ENCODE measurements around the gene MRAP2. TPM values are rescaled to one million over a fixed set of nuclear protein-coding genes. Genes with fewer than 3 reads are reported as not detected.
"Not testable (repeated sequence)": the region's sequence is repeated elsewhere in the genome, so short reads cannot be mapped to it uniquely, and the experiment has no call there.

Gene MRAP2
- total RNA-seq, 1 donor from 2014 or later, result 40.2 TPM

DNA sequence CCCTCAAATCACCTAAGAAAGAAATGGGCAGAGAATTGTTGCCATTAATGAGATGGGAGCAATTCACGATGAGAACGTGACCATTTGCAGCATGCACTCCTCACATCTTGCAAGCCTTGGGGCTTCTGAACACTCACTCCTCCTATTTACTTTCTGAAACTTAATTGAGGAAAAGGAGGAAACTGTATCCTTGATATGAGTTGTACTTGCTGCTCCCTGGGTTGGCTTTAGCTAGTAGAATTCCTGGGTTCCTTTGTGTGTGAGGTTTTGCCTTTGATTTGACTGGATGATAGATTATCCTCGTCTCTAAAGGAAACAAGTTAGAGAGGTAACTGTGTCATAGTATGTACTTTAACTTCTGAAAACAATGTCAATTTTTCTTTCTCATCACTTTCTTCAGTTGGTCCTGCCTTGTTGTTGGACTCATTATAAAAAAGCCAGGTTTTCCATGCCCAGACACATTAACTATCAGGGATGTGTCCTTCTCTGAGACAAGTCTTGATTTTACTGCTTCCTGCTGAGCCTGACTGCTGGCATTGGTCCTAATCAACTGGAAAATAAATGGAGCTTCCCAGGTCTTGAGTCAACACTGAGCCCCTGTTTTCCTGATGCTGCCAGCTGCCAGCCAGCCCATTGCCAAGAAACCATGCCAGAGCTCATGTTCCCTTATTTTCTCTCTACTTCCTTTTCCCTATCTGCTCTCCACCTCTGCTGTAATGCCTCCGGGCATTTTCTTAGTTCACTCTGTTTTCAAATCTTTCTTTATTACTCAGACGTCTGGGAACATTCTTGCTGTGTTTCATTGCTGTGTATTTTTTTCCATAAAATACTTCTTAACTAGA is 6.0 kb upstream of the MRAP2 start:
- no peaks in the 10 kb centered on the region for H3K27me3 ChIP-seq (ENCODE audit: control insufficient read depth in 3 of 3, insufficient read depth in 3 of 3, low read length in 3 of 3)
- no peak overlapping the region for H3K4me3 ChIP-seq (ENCODE audit: low read length in 3 of 3)
- H3K9me3 ChIP-seq (ENCODE audit: control insufficient read depth in 3 of 3, low read length in 3 of 3), result no peaks in the 10 kb centered on the region
- no peak overlapping the region for H3K9ac ChIP-seq (ENCODE audit: low read depth in 1 of 3, low read length in 3 of 3)
- H3K36me3 ChIP-seq (ENCODE audit: control insufficient read depth in 3 of 3, insufficient read depth in 3 of 3, low read length in 3 of 3), result no peaks in the 10 kb centered on the region
- H3K27ac ChIP-seq (ENCODE audit: low read depth, low read length), result no peak overlapping the region
- peaks cover 0 to 3% (median 0%) of the 10 kb centered on the region in 3 donors for H3K4me1 ChIP-seq (ENCODE audit: control insufficient read depth in 3 of 3, insufficient read depth in 3 of 3, low read length in 3 of 3)

DNA sequence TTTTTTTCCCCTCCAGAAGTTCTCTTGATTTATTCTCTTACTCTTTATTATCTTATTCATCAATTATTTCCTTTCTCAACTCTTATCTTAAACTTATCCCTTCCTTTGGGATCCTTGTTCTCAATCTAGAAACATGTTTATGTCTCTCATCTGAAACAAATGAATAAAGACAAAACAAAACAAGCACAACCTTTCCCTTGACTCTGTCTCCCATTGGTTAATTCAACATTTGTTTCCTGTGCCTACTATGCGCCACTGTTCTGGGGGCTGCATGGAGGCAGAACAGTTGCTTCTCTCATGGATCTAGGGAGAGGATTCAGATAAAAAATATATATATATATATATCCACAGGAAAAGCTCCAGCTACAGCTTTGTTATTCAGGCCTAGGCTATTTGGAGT is 5.2 kb upstream of the MRAP2 start:
- Histone ChIP-seq H3K4me3 (ENCODE audit: low read length in 3 of 3) (no peak overlapping the region), H3K27me3 (ENCODE audit: control insufficient read depth in 3 of 3, insufficient read depth in 3 of 3, low read length in 3 of 3) (peaks cover 0 to 5% (median 0%) of the 10 kb centered on the region in 3 donors), H3K36me3 (ENCODE audit: control insufficient read depth in 3 of 3, insufficient read depth in 3 of 3, low read length in 3 of 3) (no peaks in the 10 kb centered on the region), H3K27ac (ENCODE audit: low read depth, low read length) (no peak overlapping the region), H3K4me1 (ENCODE audit: control insufficient read depth in 3 of 3, insufficient read depth in 3 of 3, low read length in 3 of 3) (peaks cover 1 to 4% (median 3%) of the 10 kb centered on the region in 3 donors), H3K9me3 (ENCODE audit: control insufficient read depth in 3 of 3, low read length in 3 of 3) (no peaks in the 10 kb centered on the region), H3K9ac (ENCODE audit: low read depth in 1 of 3, low read length in 3 of 3) (no peak overlapping the region)

DNA sequence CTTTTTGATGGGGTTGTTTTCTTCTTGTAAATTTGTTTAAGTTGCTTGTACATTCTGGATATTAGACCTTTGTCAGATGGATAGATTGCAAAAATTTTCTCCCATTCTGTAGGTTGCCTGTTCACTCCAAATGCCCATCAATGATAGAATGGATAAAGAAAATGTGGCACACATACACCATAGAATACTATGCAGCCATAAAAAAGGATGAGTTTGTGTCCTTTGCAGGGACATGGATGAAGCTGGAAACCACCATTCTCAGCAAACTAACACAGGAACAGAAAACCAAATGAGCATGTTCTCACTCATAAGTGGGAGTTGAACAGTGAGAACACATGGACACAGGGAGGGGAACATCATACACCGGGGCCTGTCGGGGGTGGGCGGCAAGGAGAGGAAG is 1.6 kb upstream of the MRAP2 start:
- not testable (repeated sequence) for H3K4me1 ChIP-seq (ENCODE audit: control insufficient read depth in 3 of 3, insufficient read depth in 3 of 3, low read length in 3 of 3); H3K9me3 ChIP-seq (ENCODE audit: control insufficient read depth in 3 of 3, low read length in 3 of 3); H3K27ac ChIP-seq (ENCODE audit: low read depth, low read length); H3K36me3 ChIP-seq (ENCODE audit: control insufficient read depth in 3 of 3, insufficient read depth in 3 of 3, low read length in 3 of 3); H3K9ac ChIP-seq (ENCODE audit: low read depth in 1 of 3, low read length in 3 of 3); H3K4me3 ChIP-seq (ENCODE audit: low read length in 3 of 3)
- H3K27me3 ChIP-seq (ENCODE audit: control insufficient read depth in 3 of 3, insufficient read depth in 3 of 3, low read length in 3 of 3), result peaks cover 5 to 16% (median 10%) of the 10 kb centered on the region in 3 donors

DNA sequence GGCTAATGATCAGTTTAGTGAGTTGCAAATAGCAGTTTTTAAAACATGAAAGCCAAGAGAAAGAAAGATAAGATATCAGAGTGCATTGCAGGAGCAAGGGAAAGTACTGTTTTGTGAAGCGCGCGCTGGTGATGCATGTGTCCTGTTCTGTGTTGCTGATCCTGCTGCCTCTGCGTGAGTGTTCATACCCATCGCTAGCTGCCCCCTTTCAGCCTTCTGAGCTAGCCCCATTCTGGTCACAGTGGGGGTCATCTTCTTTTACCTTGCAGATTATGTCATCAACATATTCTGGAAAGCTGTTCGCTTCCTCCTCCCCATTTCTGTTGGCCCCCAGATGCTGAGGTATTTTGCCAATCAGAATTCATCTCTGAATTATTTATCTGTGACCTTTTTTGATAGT is 1.9 kb downstream of the MRAP2 start:
- Histone ChIP-seq H3K36me3 (ENCODE audit: control insufficient read depth in 3 of 3, insufficient read depth in 3 of 3, low read length in 3 of 3) (no peaks in the 10 kb centered on the region), H3K9ac (ENCODE audit: low read depth in 1 of 3, low read length in 3 of 3) (no peak overlapping the region), H3K4me3 (ENCODE audit: low read length in 3 of 3) (no peak overlapping the region), H3K4me1 (ENCODE audit: control insufficient read depth in 3 of 3, insufficient read depth in 3 of 3, low read length in 3 of 3) (peaks cover 6 to 10% (median 9%) of the 10 kb centered on the region in 3 donors), H3K27me3 (ENCODE audit: control insufficient read depth in 3 of 3, insufficient read depth in 3 of 3, low read length in 3 of 3) (peaks cover 10 to 16% (median 11%) of the 10 kb centered on the region in 3 donors), H3K27ac (ENCODE audit: low read depth, low read length) (no peak overlapping the region), H3K9me3 (ENCODE audit: control insufficient read depth in 3 of 3, low read length in 3 of 3) (no peaks in the 10 kb centered on the region)

- peaks cover 6 to 10% (median 9%) of the 10 kb centered on the region in 3 donors for H3K4me1 ChIP-seq (ENCODE audit: control insufficient read depth in 3 of 3, insufficient read depth in 3 of 3, low read length in 3 of 3)
- no peaks in the 10 kb centered on the region for H3K36me3 ChIP-seq (ENCODE audit: control insufficient read depth in 3 of 3, insufficient read depth in 3 of 3, low read length in 3 of 3)
- H3K4me3 ChIP-seq (ENCODE audit: low read length in 3 of 3), result no peak overlapping the region
- no peak overlapping the region for H3K9ac ChIP-seq (ENCODE audit: low read depth in 1 of 3, low read length in 3 of 3)
- H3K27me3 ChIP-seq (ENCODE audit: control insufficient read depth in 3 of 3, insufficient read depth in 3 of 3, low read length in 3 of 3), result peaks cover 10 to 16% (median 11%) of the 10 kb centered on the region in 3 donors
- H3K9me3 ChIP-seq (ENCODE audit: control insufficient read depth in 3 of 3, low read length in 3 of 3), result no peaks in the 10 kb centered on the region
- H3K27ac ChIP-seq (ENCODE audit: low read depth, low read length), result no peak overlapping the region
These were observed 4.0 kb downstream of the MRAP2 start for GRCh38 chr6:84037425-84038089.

GRCh38 chr6:84042603-84043002 is 9.0 kb downstream of the MRAP2 start:
- no peak overlapping the region for H3K4me3 ChIP-seq (ENCODE audit: low read length in 3 of 3)
- H3K9me3 ChIP-seq (ENCODE audit: control insufficient read depth in 3 of 3, low read length in 3 of 3), result no peaks in the 10 kb centered on the region
- H3K36me3 ChIP-seq (ENCODE audit: control insufficient read depth in 3 of 3, insufficient read depth in 3 of 3, low read length in 3 of 3), result no peaks in the 10 kb centered on the region
- no peaks in the 10 kb centered on the region for H3K4me1 ChIP-seq (ENCODE audit: control insufficient read depth in 3 of 3, insufficient read depth in 3 of 3, low read length in 3 of 3)
- no peak overlapping the region for H3K9ac ChIP-seq (ENCODE audit: low read depth in 1 of 3, low read length in 3 of 3)
- no peak overlapping the region for H3K27ac ChIP-seq (ENCODE audit: low read depth, low read length)
- peaks cover 0 to 4% (median 0%) of the 10 kb centered on the region in 3 donors for H3K27me3 ChIP-seq (ENCODE audit: control insufficient read depth in 3 of 3, insufficient read depth in 3 of 3, low read length in 3 of 3)

- H3K4me1 ChIP-seq (ENCODE audit: control insufficient read depth in 3 of 3, insufficient read depth in 3 of 3, low read length in 3 of 3), result no peaks in the 10 kb centered on the region
- H3K27me3 ChIP-seq (ENCODE audit: control insufficient read depth in 3 of 3, insufficient read depth in 3 of 3, low read length in 3 of 3), result no peaks in the 10 kb centered on the region
- no peaks in the 10 kb centered on the region for H3K9me3 ChIP-seq (ENCODE audit: control insufficient read depth in 3 of 3, low read length in 3 of 3)
- no peak overlapping the region for H3K9ac ChIP-seq (ENCODE audit: low read depth in 1 of 3, low read length in 3 of 3)
- H3K36me3 ChIP-seq (ENCODE audit: control insufficient read depth in 3 of 3, insufficient read depth in 3 of 3, low read length in 3 of 3), result no peaks in the 10 kb centered on the region
- H3K27ac ChIP-seq (ENCODE audit: low read depth, low read length), result no peak overlapping the region
- no peak overlapping the region for H3K4me3 ChIP-seq (ENCODE audit: low read length in 3 of 3)
These were observed 10.0 kb downstream of the MRAP2 start for GRCh38 chr6:84043555-84043954.

DNA sequence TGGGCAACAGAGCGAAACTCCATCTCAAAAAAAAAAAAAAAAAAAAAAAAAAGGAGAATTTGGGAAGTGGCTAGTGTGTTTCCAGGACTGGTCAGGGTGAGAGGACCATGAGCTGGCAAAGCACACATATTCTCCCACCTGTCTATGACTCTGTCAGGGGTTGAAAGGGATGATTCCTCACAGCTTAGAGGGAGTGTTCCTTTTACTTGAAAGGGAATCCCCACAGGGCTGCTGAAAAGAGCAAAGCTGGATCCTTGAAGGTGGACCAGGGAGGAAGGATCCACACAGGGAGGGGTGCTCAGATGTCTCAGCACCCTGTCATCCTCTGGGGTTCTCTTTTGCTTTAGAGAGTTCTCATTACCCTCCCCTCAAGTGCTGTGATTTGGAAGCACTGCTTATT is 13.2 kb downstream of the MRAP2 start:
- Histone ChIP-seq H3K9me3 (ENCODE audit: control insufficient read depth in 3 of 3, low read length in 3 of 3) (no peaks in the 10 kb centered on the region), H3K9ac (ENCODE audit: low read depth in 1 of 3, low read length in 3 of 3) (no peak overlapping the region), H3K4me3 (ENCODE audit: low read length in 3 of 3) (no peak overlapping the region), H3K36me3 (ENCODE audit: control insufficient read depth in 3 of 3, insufficient read depth in 3 of 3, low read length in 3 of 3) (no peaks in the 10 kb centered on the region), H3K27ac (ENCODE audit: low read depth, low read length) (no peak overlapping the region), H3K27me3 (ENCODE audit: control insufficient read depth in 3 of 3, insufficient read depth in 3 of 3, low read length in 3 of 3) (no peaks in the 10 kb centered on the region), H3K4me1 (ENCODE audit: control insufficient read depth in 3 of 3, insufficient read depth in 3 of 3, low read length in 3 of 3) (peaks cover 2% of the 10 kb centered on the region in 3 donors)

- H3K4me3 ChIP-seq (ENCODE audit: low read length in 3 of 3), result no peak overlapping the region
- H3K27me3 ChIP-seq (ENCODE audit: control insufficient read depth in 3 of 3, insufficient read depth in 3 of 3, low read length in 3 of 3), result no peaks in the 10 kb centered on the region
- H3K9ac ChIP-seq (ENCODE audit: low read depth in 1 of 3, low read length in 3 of 3), result no peak overlapping the region
- no peak overlapping the region for H3K27ac ChIP-seq (ENCODE audit: low read depth, low read length)
- no peaks in the 10 kb centered on the region for H3K9me3 ChIP-seq (ENCODE audit: control insufficient read depth in 3 of 3, low read length in 3 of 3)
- H3K36me3 ChIP-seq (ENCODE audit: control insufficient read depth in 3 of 3, insufficient read depth in 3 of 3, low read length in 3 of 3), result no peaks in the 10 kb centered on the region
- peaks cover 8 to 14% (median 11%) of the 10 kb centered on the region in 3 donors for H3K4me1 ChIP-seq (ENCODE audit: control insufficient read depth in 3 of 3, insufficient read depth in 3 of 3, low read length in 3 of 3)
These were observed 15.0 kb downstream of the MRAP2 start for GRCh38 chr6:84048588-84048987.

- Histone ChIP-seq H3K9me3 (ENCODE audit: control insufficient read depth in 3 of 3, low read length in 3 of 3) (no peaks in the 10 kb centered on the region), H3K4me3 (ENCODE audit: low read length in 3 of 3) (no peak overlapping the region), H3K27ac (ENCODE audit: low read depth, low read length) (no peak overlapping the region), H3K9ac (ENCODE audit: low read depth in 1 of 3, low read length in 3 of 3) (no peak overlapping the region), H3K36me3 (ENCODE audit: control insufficient read depth in 3 of 3, insufficient read depth in 3 of 3, low read length in 3 of 3) (no peaks in the 10 kb centered on the region), H3K4me1 (ENCODE audit: control insufficient read depth in 3 of 3, insufficient read depth in 3 of 3, low read length in 3 of 3) (peaks cover 8 to 14% (median 11%) of the 10 kb centered on the region in 3 donors), H3K27me3 (ENCODE audit: control insufficient read depth in 3 of 3, insufficient read depth in 3 of 3, low read length in 3 of 3) (no peaks in the 10 kb centered on the region)
These were observed 16.8 kb downstream of the MRAP2 start for GRCh38 chr6:84050408-84050807.
